Body of pancreas (tissue), 4 donors: Measurements from ENCODE around the gene AMY1B.
"Not testable (repeated sequence)": the region's sequence is repeated elsewhere in the genome, so short reads cannot be mapped to it uniquely, and the experiment has no call there.

Experiments
- POLR2A ChIP-seq, 3 donors: fragments of 450-650 bp; IDR thresholded peaks; one replicate each; pipeline ENCODE4 v1.6.1; 2016; ENCODE audit warnings: antibody characterized with exemption in 3 of 3, mild to moderate bottlenecking in 2 of 3
- TF ChIP-seq, protein P1 (sequence below), 7 experiments: fragments of 450-650 bp in 4 of 7; fragments of 200-600 bp in 3 of 7; sonication (generic) in 3 of 7; IDR thresholded peaks; one replicate each; pipeline ENCODE4 v1.5.1; 2016 to 2019; ENCODE audit warnings: antibody characterized with exemption in 7 of 7

DNA sequence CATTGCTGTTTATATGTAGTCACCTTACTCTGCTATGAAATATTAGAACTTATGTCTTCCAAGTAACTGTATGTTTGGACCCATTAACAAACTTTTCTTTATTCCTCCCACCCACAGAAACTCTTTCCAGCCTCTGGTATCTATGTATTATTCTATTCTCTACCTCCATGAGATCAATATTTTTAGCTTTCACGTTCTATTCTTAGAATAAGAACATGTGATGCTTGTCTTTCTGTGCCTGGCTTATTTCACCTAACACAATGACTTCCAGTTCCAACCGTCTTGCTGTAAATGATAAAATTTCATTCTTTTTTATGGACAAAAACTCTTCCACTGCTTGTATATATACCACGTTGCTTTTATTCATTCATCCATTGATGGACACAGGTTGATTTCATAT is 54.8 kb downstream of the AMY1B start:
- TF ChIP-seq POLR2A (IDR thresholded peaks at IDR 0.05), result not testable (repeated sequence)
- TF ChIP-seq, protein P1, sequence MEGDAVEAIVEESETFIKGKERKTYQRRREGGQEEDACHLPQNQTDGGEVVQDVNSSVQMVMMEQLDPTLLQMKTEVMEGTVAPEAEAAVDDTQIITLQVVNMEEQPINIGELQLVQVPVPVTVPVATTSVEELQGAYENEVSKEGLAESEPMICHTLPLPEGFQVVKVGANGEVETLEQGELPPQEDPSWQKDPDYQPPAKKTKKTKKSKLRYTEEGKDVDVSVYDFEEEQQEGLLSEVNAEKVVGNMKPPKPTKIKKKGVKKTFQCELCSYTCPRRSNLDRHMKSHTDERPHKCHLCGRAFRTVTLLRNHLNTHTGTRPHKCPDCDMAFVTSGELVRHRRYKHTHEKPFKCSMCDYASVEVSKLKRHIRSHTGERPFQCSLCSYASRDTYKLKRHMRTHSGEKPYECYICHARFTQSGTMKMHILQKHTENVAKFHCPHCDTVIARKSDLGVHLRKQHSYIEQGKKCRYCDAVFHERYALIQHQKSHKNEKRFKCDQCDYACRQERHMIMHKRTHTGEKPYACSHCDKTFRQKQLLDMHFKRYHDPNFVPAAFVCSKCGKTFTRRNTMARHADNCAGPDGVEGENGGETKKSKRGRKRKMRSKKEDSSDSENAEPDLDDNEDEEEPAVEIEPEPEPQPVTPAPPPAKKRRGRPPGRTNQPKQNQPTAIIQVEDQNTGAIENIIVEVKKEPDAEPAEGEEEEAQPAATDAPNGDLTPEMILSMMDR (IDR thresholded peaks at IDR 0.05), result not testable (repeated sequence)
